Measurements from ENCODE around the gene NOD2.

DNA sequence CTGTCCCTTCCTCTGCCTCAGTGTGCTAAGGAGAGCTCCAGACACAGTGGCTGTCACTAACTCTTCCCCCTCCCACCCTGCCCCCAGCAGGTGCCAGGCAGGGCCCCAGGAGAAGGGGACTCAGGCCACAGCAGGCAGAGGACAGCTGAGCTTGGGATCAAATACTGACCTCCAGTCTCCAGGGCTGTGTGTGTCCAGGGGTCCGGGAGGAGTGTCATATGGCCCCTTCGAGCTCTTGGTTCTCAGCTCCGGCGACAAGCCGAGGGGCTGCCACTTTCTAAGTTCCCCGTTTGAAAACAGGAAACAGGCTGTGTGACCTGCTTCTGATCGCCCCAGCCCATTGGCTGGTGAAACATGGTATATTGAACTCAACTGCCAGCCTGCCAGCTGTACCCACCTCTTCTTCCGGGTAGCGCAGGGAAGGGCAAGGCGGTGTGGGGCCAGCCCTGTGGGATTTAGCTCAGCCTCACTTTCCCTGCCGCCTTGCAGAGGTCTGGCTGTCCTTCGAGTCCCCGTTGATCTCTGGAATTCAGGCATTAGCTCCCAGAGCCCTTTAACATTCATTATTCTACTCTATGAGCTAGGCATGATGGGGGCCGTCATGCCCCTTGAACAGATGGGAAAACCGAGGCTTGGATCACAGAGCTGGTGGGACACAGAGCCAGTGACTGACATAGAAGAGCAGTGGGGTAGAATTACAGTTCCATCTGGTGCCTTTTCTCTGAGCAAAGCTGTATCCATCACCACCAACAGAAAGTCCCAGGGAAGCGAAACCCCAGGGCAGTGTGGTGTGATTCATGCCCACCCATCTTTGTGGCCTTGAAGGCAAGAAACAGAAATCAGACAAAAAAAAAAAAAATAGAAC, 12.2 kb upstream of the NOD2 start, which contains the start of gene SNX20:
- TF ChIP-seq, protein P1, sequence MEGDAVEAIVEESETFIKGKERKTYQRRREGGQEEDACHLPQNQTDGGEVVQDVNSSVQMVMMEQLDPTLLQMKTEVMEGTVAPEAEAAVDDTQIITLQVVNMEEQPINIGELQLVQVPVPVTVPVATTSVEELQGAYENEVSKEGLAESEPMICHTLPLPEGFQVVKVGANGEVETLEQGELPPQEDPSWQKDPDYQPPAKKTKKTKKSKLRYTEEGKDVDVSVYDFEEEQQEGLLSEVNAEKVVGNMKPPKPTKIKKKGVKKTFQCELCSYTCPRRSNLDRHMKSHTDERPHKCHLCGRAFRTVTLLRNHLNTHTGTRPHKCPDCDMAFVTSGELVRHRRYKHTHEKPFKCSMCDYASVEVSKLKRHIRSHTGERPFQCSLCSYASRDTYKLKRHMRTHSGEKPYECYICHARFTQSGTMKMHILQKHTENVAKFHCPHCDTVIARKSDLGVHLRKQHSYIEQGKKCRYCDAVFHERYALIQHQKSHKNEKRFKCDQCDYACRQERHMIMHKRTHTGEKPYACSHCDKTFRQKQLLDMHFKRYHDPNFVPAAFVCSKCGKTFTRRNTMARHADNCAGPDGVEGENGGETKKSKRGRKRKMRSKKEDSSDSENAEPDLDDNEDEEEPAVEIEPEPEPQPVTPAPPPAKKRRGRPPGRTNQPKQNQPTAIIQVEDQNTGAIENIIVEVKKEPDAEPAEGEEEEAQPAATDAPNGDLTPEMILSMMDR (IDR thresholded peaks at IDR 0.05), result no peak
- no peak for TF ChIP-seq POLR2A (IDR thresholded peaks at IDR 0.05)

All from transverse colon (tissue), 3 donors.